CD14-positive monocyte (primary cell): ENCODE results near the gene ITGA2. TPM values are rescaled to one million over a fixed set of nuclear protein-coding genes. Genes with fewer than 3 reads are reported as not detected.
A peak's percentile ranks its signal among the peaks of the same experiment; 100 is the strongest.

Experiments
- DNase-seq, 3 donors: peaks; one replicate each; pipeline ENCODE4 v3.0.0-alpha.2; 2011 to 2022
- H2AFZ ChIP-seq: 2 replicates; pipeline ENCODE4 v1.6.0; 2012; ENCODE audit warnings: mild to moderate bottlenecking, low read depth, low read length, inconsistent platforms; ENCODE audit not compliant: insufficient read depth, poor library complexity, severe bottlenecking
- H3K27ac ChIP-seq, 2 donors: 1 replicate in 1 of 2; 2 replicates in 1 of 2; pipeline ENCODE4 v1.5.1; 2012 to 2013; ENCODE audit warnings: low read length in 2 of 2, control low read depth in 1 of 2, inconsistent platforms in 1 of 2, low read depth in 1 of 2, mild to moderate bottlenecking in 1 of 2
- H3K27me3 ChIP-seq, 2 donors: one replicate each; pipeline versions ENCODE4 v1.6.0 to v1.6.1; 2011 to 2013; ENCODE audit warnings: low read length in 2 of 2; ENCODE audit not compliant: control insufficient read depth in 2 of 2, insufficient read depth in 2 of 2
- H3K36me3 ChIP-seq, 2 donors: replicated peaks in 1 of 2; 1 replicate in 1 of 2; 2 replicates in 1 of 2; pipeline versions ENCODE4 v1.5.1 to v1.6.1; 2012 to 2013; ENCODE audit warnings: low read length in 2 of 2, control low read depth in 1 of 2, inconsistent platforms in 1 of 2, mild to moderate bottlenecking in 1 of 2; ENCODE audit not compliant: insufficient read depth in 2 of 2, control insufficient read depth in 1 of 2
- H3K4me1 ChIP-seq, 2 donors: 1 replicate in 1 of 2; 2 replicates in 1 of 2; pipeline versions ENCODE4 v1.5.1 to v1.6.1; 2012 to 2013; ENCODE audit warnings: low read length in 2 of 2, control low read depth in 1 of 2, inconsistent platforms in 1 of 2, mild to moderate bottlenecking in 1 of 2, moderate library complexity in 1 of 2; ENCODE audit not compliant: insufficient read depth in 2 of 2, control insufficient read depth in 1 of 2
- H3K4me2 ChIP-seq: replicated peaks from 2 replicates; pipeline ENCODE3; 2012; ENCODE audit warnings: low read length, moderate library complexity, mild to moderate bottlenecking; ENCODE audit not compliant: poor library complexity, severe bottlenecking; ENCODE audit errors: extremely low read depth
- H3K4me3 ChIP-seq, 3 experiments: fragments of 200-600 bp in 1 of 3; sonication (generic) in 1 of 3; replicated peaks in 1 of 3; 1 replicate in 2 of 3; 2 replicates in 1 of 3; pipeline ENCODE4 v1.5.1; 2011 to 2013; ENCODE audit warnings: low read length in 3 of 3, mild to moderate bottlenecking in 3 of 3, control low read depth in 2 of 3, low read depth in 2 of 3, inconsistent platforms in 1 of 3, moderate library complexity in 1 of 3
- H3K79me2 ChIP-seq: 2 replicates; pipeline ENCODE4 v1.6.0; 2012; ENCODE audit warnings: mild to moderate bottlenecking, control low read depth, inconsistent platforms, low read length, moderate library complexity; ENCODE audit not compliant: insufficient read depth
- H3K9ac ChIP-seq: 2 replicates; pipeline ENCODE4 v1.6.0; 2017; ENCODE audit warnings: low read length, mild to moderate bottlenecking; ENCODE audit not compliant: insufficient read depth, poor library complexity, severe bottlenecking
- H3K9me3 ChIP-seq, 2 donors: replicated peaks in 1 of 2; 1 replicate in 1 of 2; 2 replicates in 1 of 2; pipeline versions ENCODE4 v1.5.1 to v1.6.1; 2012 to 2013; ENCODE audit warnings: low read length in 2 of 2, control low read depth in 1 of 2; ENCODE audit not compliant: control insufficient read depth in 1 of 2, insufficient read depth in 1 of 2
- H4K20me1 ChIP-seq: 2 replicates; pipeline ENCODE4 v1.6.0; 2012; ENCODE audit warnings: mild to moderate bottlenecking, low read length, control low read depth, moderate library complexity; ENCODE audit not compliant: insufficient read depth
- H3K27ac Mint-ChIP-seq, 7 donors: one replicate each; pipeline ENCODE4 v1.8.0; 2020; ENCODE audit warnings: mild to moderate bottlenecking in 7 of 7, mixed read lengths in 7 of 7, moderate library complexity in 6 of 7, inconsistent platforms in 2 of 7
- H3K27me3 Mint-ChIP-seq, 3 donors: one replicate each; pipeline ENCODE4 v1.8.0; 2021 to 2022; ENCODE audit warnings: low read depth in 3 of 3, mild to moderate bottlenecking in 3 of 3, mixed read lengths in 3 of 3, moderate library complexity in 3 of 3, inconsistent platforms in 1 of 3
- H3K36me3 Mint-ChIP-seq, 2 donors: one replicate each; pipeline ENCODE4 v1.8.0; 2020; ENCODE audit warnings: mixed read lengths in 2 of 2, inconsistent platforms in 1 of 2, mild to moderate bottlenecking in 1 of 2
- H3K4me1 Mint-ChIP-seq: one replicate; pipeline ENCODE4 v1.8.0; 2020; ENCODE audit warnings: mild to moderate bottlenecking, mixed read lengths
- H3K4me3 Mint-ChIP-seq, 2 donors: one replicate each; pipeline ENCODE4 v1.8.0; 2020; ENCODE audit warnings: mild to moderate bottlenecking in 2 of 2, mixed read lengths in 2 of 2, moderate library complexity in 1 of 2
- H3K9me3 Mint-ChIP-seq, 7 donors: one replicate each; pipeline ENCODE4 v1.8.0; 2020 to 2022; ENCODE audit warnings: mixed read lengths in 7 of 7, mild to moderate bottlenecking in 6 of 7, moderate library complexity in 6 of 7, inconsistent platforms in 2 of 7
- CTCF ChIP-seq: fragments of 200-600 bp; IDR thresholded peaks from one replicate; pipeline ENCODE4 v1.8.0; 2022; ENCODE audit warnings: antibody characterized with exemption, mild to moderate bottlenecking
- WGBS: methylation state at CpG from one replicate; pipeline ENCODE4 v1.1.5; 2013; ENCODE audit warnings: missing lambda C conversion rate; ENCODE audit not compliant: insufficient coverage; 5-methylcytosine and 5-hydroxymethylcytosine counted together
- intact Hi-C, 2 donors: fragments of 100-400 bp; cut with micrococcal nuclease; formaldehyde crosslinking; loops; one replicate each; pipeline versions ENCODE4 v1.15.0 to v1.15.1; 2023
- polyA plus RNA-seq, 3 donors: library from polyadenylated mRNA; depleted of rRNA in 1 of 3; unstranded in 2 of 3; stranded (reverse) in 1 of 3; fragments of 300-500 nt in 2 of 3; fragments of >200 nt in 1 of 3; fragmentation: Illumina TruSeq in 2 of 3; gene quantifications; 1 replicate in 2 of 3; 2 replicates in 1 of 3; pipeline ENCODE4 v1.2.3, GENCODE V29; 2012 to 2021

Gene ITGA2
- polyA plus RNA-seq, 3 donors: not detected

GRCh38 chr5:52987711-52988331, 1.3 kb upstream of the ITGA2 start:
- peaks cover 37 to 47% (median 41%) of the 10 kb centered on the region in 3 donors for H3K27me3 Mint-ChIP-seq
- H3K36me3 Mint-ChIP-seq: peaks cover 0 to 4% of the 10 kb centered on the region in 2 donors
- Histone ChIP-seq H3K4me2 (no peak overlapping the region), H3K9me3 (no peaks in the 10 kb centered on the region), H3K27ac (no peak overlapping the region), H3K27me3 (peaks cover 36 to 39% of the 10 kb centered on the region in 2 donors), H3K36me3 (no peaks in the 10 kb centered on the region), H3K4me1 (peaks cover 16 to 19% of the 10 kb centered on the region in 2 donors), H3K4me3 (no peak overlapping the region), H4K20me1 (no peaks in the 10 kb centered on the region), H2AFZ (no peak overlapping the region), H3K79me2 (no peaks in the 10 kb centered on the region), H3K9ac (no peak overlapping the region)
- WGBS: 39% methylated on average over 4 of the region's 4 CpGs
- no peak for TF ChIP-seq CTCF
- peaks cover 0 to 2% (median 0%) of the 10 kb centered on the region in 7 donors for H3K9me3 Mint-ChIP-seq
- peaks cover 16% of the 10 kb centered on the region for H3K4me1 Mint-ChIP-seq
- peak overlapping the region in 1 of 2 donors; percentile 40 for H3K4me3 Mint-ChIP-seq
- intact Hi-C loops: no loop called here
- no peak for DNase-seq
- no peak overlapping the region for H3K27ac Mint-ChIP-seq

GRCh38 chr5:52988335-52989024, 672 bp upstream of the ITGA2 start:
- peaks cover 16 to 19% of the 10 kb centered on the region in 2 donors for H3K4me1 ChIP-seq
- H3K27me3 ChIP-seq: peaks cover 36 to 39% of the 10 kb centered on the region in 2 donors
- H2AFZ ChIP-seq: peak overlapping the region; percentile 71
- peaks cover 16% of the 10 kb centered on the region for H3K4me1 Mint-ChIP-seq
- no peak for TF ChIP-seq CTCF
- no peaks in the 10 kb centered on the region for H3K9me3 ChIP-seq
- peaks cover 0 to 4% of the 10 kb centered on the region in 2 donors for H3K36me3 Mint-ChIP-seq
- no peak overlapping the region for H3K27ac Mint-ChIP-seq
- H3K4me3 ChIP-seq: peak overlapping the region in 2 of 3 experiments; percentile 57 to 81
- intact Hi-C loops: no loop called here
- H3K27me3 Mint-ChIP-seq: peaks cover 37 to 47% (median 43%) of the 10 kb centered on the region in 3 donors
- no peaks in the 10 kb centered on the region for H3K36me3 ChIP-seq
- no peak for DNase-seq
- no peak overlapping the region for H3K27ac ChIP-seq
- peak overlapping the region; percentile 43 to 75 for H3K4me3 Mint-ChIP-seq
- H3K9ac ChIP-seq: peak overlapping the region; percentile 22
- H4K20me1 ChIP-seq: no peaks in the 10 kb centered on the region
- H3K4me2 ChIP-seq: peak overlapping the region; percentile 91
- 3% methylated on average over 11 of the region's 16 CpGs for WGBS
- H3K79me2 ChIP-seq: no peaks in the 10 kb centered on the region
- peaks cover 0 to 2% (median 0%) of the 10 kb centered on the region in 7 donors for H3K9me3 Mint-ChIP-seq
